AG04449 (cell line): Measurements from ENCODE around the gene CERK.

Experiments
- CTCF ChIA-PET: fragments of 350-600 bp; formaldehyde crosslinking; extraction: SDS; loops from one replicate; lab custom pipeline; 2021; ENCODE audit warnings: antibody characterized with exemption; lab: Yijun Ruan, JAX
- POLR2A ChIA-PET: fragments of 400-600, 350-600 bp; formaldehyde crosslinking; extraction: SDS; loops from one replicate; lab custom pipeline; 2020; ENCODE audit warnings: antibody characterized with exemption, inconsistent platforms; lab: Yijun Ruan, JAX
- DNase-seq: peaks from one replicate; pipeline ENCODE4 v3.0.0-alpha.2; 2010; ENCODE audit warnings: low read depth, low spot score
- H3K4me3 ChIP-seq: 2 replicates; pipeline ENCODE4 v1.5.1; 2011; ENCODE audit warnings: low read depth, mild to moderate bottlenecking, control low read depth, low read length
- TF ChIP-seq, protein P1 (sequence below): IDR thresholded peaks from one replicate; pipeline ENCODE4 v1.5.1; 2011; ENCODE audit warnings: mild to moderate bottlenecking, moderate library complexity, low read length, control low read depth, inconsistent platforms; ENCODE audit not compliant: insufficient read depth; ENCODE audit errors: missing control alignments

The CERK gene

DNA sequence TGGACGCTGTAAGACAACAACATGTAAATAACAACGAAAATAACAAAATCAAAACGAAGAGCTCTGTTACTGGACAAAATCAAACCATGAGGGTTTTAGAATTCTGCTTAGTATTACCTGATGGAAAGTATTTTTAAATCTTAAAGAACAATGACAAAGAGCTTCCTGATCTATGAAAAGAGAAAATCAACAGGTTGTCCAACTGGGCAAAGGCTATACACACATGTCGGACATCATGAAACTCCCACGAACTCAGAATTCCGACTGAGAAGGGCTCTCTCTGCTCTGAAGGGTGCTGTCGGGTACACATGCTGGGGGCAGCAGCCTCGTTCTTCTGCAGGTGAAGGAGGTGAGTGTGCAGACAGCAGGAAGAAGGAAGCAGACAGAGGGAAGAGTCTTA is 25.8 kb downstream of the CERK start:
- H3K4me3 ChIP-seq: no peak overlapping the region
- ChIA-PET CTCF (interaction anchor here (1.0 kb wide), 1 partner anchor 10 kb away, joined by 3 read pairs; no protein-coding TSS in a partner anchor), POLR2A (no interaction called here)
- TF ChIP-seq, protein P1, sequence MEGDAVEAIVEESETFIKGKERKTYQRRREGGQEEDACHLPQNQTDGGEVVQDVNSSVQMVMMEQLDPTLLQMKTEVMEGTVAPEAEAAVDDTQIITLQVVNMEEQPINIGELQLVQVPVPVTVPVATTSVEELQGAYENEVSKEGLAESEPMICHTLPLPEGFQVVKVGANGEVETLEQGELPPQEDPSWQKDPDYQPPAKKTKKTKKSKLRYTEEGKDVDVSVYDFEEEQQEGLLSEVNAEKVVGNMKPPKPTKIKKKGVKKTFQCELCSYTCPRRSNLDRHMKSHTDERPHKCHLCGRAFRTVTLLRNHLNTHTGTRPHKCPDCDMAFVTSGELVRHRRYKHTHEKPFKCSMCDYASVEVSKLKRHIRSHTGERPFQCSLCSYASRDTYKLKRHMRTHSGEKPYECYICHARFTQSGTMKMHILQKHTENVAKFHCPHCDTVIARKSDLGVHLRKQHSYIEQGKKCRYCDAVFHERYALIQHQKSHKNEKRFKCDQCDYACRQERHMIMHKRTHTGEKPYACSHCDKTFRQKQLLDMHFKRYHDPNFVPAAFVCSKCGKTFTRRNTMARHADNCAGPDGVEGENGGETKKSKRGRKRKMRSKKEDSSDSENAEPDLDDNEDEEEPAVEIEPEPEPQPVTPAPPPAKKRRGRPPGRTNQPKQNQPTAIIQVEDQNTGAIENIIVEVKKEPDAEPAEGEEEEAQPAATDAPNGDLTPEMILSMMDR: no peak
- no peak for DNase-seq

GRCh38 chr22:46710806-46711205 is 27.2 kb downstream of the CERK start:
- CTCF ChIA-PET: no interaction called here
- no peak overlapping the region for H3K4me3 ChIP-seq
- TF ChIP-seq, protein P1: no peak
- POLR2A ChIA-PET: no interaction called here
- DNase-seq: no peak

GRCh38 chr22:46708766-46709330 is 29.2 kb downstream of the CERK start:
- ChIA-PET POLR2A (no interaction called here), CTCF (no interaction called here)

GRCh38 chr22:46707827-46708570 is 30.1 kb downstream of the CERK start:
- CTCF ChIA-PET: no interaction called here
- DNase-seq: no peak
- TF ChIP-seq, protein P1: no peak
- POLR2A ChIA-PET: no interaction called here
- H3K4me3 ChIP-seq: no peak overlapping the region

More at GRCh38 chr22:46708766-46709330, 29.2 kb downstream of the CERK start:
- TF ChIP-seq, protein P1: no peak
- no peak for DNase-seq
- H3K4me3 ChIP-seq: no peak overlapping the region

DNA sequence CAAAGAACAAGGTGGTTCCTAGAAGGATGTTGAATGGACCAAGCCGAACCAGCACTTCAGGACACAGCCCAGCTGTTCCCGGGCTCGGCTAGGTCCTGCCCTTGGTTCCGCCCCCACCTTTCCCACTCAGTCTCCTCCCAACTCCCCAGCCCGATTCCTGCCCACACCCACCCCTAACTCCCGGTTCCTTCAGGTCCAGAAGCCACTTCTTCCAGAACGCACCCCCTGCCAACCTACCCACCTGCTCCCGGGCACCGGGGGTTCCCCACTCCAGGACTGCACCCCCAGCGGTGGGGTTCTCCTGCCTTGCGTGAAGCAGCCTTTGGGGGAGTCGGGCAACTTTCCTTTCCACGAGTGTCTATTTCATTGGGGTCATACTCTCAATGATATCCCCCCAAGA is 30.7 kb downstream of the CERK start:
- TF ChIP-seq, protein P1: no peak
- CTCF ChIA-PET: no interaction called here
- no peak overlapping the region for H3K4me3 ChIP-seq
- POLR2A ChIA-PET: no interaction called here
- DNase-seq: no peak

DNA sequence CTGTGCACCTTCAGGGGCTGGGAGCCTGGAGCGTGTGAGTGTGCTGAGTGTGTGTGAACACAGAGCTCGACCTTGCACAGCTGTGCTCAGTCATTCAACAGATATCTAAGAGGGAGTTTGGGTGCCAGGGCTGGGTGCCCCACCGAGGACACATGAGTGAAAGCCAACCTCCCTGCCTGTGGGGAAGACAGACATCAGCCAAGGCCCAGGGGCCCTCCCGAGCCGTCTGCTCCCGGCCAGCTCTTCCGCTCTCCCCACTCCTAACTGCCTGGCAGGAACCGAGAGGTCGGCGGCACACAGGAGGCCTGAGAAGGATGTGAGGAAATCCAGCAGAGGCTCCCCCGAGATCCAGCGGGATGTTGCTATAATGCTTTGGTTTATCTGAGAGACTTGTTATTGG is 32.0 kb downstream of the CERK start:
- no peak overlapping the region for H3K4me3 ChIP-seq
- ChIA-PET POLR2A (no interaction called here), CTCF (no interaction called here)
- DNase-seq: no peak
- TF ChIP-seq, protein P1: no peak
